Central memory CD4-positive, alpha-beta T cell (primary cell): Measurements from ENCODE around the gene ABHD14A.
"Not testable (repeated sequence)": the region's sequence is repeated elsewhere in the genome, so short reads cannot be mapped to it uniquely, and the experiment has no call there.

Source experiments
- DNase-seq: peaks from one replicate; pipeline ENCODE4 v3.0.0; 2022

ABHD14A gene

DNA sequence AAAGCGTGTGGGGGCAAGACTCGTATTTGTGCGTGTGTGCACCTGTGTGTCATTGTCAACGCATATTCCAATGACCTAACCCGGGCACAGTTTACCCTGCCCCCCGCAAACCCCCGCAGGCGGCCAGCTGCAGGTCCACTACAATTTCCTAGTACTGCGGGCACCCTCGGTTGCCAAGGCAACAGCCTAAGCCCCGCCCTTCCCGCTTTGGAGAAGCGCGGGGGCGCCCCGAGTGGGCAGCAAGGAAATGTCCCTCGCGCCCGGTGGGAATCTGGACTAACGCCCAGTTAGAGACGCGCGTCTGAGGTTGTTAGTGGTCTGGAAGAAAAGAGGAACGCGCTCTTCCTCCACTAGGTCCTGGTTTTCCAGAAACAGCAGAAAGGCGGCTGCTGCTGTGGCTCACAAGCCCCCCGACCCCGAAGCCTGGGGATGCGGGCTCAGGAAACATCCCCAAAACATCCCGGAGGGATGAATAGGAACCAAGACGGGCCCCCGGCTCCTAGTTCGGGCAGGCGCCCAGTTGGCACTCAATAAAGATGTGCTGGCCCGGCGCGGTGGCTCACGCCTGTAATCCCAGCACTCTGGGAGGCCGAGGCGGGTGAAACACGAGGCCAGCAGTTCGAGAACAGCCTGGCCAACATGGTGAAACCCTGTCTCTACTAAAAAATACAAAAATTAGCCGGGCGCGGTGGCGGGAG, 1.1 kb downstream of the ABHD14A start:
- no peak for DNase-seq

DNA sequence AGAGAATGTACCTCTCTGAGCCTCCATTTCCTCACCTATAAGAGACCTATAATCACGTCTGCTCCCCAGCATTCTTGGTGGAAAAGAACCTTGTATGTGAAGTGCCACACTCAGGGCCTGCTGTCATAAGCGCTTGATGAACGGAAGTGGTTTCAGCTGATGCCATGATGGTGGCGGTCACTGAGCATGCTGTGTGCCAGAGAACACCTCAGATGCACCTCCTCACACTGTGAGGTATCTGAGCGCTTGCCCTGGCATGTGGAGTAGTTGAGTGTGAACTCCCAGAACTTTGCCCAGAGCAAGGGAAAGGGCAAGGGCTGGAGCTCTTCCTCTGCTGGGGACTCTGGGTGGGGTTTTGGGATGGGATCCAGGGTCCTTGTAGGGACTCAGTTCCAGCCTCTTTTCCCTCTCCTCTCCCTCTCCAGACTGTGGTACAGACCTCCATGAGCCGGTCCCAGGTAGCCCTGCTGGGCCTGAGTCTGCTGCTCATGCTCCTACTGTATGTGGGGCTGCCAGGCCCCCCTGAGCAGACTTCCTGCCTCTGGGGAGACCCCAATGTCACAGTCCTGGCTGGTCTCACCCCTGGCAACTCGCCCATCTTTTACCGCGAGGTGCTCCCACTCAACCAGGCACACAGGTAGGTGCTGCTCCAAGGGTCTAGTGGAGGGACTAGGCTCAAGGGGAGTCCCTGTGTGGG, 2.7 kb downstream of the ABHD14A start:
- peak; percentile 48 for DNase-seq

DNA sequence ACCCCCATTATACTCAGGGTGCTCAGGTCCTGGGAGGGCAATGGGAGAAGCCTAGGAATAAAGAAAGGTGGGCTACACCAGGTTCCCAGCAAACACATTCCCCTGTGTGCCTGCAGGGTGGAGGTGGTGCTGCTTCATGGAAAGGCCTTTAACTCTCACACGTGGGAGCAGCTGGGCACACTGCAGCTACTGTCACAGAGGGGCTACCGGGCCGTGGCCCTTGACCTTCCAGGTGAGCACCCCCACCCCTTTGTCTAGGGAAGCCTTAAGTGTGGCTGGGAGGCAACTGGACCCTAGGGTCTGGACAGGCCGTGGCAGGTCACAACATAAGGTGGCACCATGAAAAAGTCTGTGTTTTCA, 3.3 kb downstream of the ABHD14A start:
- DNase-seq = no peak

DNA sequence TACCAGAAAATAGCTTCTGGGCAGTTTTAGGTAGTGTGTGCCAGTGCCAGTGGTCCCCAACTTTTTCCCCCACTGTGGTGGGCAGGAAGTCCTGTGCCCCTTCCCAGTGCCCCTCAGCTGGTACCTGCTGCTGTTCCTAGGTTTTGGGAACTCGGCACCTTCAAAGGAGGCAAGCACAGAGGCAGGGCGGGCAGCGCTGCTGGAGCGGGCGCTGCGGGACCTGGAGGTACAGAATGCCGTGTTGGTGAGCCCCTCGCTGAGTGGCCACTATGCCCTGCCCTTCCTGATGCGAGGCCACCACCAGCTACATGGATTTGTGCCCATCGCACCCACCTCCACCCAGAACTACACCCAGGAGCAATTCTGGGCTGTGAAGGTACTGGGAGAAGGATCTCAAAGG, 5.4 kb downstream of the ABHD14A start:
- no peak for DNase-seq

DNA sequence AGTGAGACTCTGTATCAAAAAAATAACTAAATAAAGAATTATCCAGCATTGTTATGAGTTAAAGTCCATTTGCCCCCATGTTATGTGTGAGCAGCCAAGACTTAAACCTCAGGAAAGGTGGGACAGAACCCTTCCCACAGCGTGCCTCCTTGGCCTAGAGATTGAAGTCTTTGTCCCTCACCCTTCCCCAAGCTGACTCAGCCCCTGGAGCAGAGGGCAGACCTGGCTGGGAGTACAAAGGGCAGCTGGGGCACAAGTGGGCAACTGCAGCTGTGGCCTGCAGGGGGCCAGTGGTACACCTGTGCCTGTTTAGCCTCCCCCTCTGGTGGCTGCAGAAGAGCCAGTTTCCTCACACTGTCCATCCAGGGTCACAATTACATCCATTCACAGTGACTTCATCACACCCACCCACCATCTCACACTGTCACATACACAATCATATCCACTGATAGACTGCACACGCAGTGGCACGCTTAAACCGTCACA, 7.5 kb downstream of the ABHD14A start:
- no peak for DNase-seq

DNA sequence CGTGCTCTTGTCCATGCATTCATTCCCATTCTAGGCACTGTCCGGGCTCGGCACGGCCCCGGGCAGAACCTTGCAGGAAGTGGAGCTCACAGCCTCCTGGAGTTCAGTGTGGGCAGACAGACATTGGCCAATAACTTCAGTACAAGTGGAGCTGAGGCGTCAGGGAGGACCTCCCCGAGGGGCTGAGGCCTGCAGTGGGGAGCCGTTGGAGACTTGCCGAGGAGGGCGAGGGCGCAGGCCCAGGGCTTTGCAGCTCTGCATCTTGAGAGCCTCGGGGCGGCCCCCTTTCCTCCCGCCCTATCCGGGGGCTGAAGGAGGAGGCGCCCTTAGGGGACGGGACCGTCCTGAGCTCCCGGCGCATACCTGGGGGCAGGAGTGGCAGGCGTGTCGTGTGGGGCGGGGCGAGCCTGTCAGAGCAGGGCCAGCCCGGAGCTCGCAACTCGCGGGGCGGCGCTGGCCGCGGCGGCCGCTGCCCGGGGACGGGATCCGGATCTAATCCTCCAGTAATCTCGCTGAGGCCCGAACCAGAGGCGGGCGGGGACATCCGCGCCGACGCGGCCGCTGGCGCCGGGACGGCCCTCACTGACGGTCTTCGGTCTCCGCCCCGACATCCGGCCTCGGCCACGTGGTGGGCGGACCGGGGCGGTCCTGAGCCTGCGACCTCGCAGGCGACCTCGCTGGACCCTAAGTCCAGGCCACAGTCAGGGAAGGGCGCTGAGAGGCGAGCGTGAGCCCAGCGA, 8.1 kb downstream of the ABHD14A start, which contains the start of gene ACY1:
ACY1 (plus strand) TSS at position 698 of the 740 bp plus-strand sequence. CDS start 530 bp downstream, outside the sequence.
- peak; percentile 61 for DNase-seq

DNA sequence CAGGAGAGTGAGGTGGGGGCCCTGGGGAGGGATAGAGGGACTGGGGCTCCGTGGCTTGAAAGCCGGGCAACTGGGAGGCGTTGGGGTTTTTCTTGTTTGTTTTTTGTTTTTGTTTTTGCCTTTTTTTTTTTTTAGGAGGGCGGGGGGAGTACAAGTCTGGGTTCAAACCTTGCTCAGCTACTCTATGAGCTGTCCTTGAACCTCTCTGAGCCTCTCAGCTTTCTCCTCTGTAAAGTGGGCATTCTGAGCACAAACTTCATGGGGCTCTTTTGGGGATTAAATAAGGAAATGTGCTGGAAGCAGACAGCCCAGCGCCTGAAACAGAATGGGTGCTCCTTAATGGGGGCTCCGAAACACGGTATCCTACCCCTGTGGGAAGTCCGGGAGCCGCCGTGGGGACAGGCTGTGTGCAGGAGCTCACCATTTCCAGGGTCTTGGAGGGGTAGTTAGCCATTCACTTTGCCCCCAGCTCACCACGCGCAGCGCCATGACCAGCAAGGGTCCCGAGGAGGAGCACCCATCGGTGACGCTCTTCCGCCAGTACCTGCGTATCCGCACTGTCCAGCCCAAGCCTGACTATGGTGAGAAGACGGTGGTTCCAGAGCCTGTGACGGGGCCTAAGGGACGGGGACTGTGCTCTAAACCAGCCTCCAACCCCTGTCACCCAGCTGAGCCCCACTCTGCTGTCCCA, 8.9 kb downstream of the ABHD14A start:
- no peak for DNase-seq

DNA sequence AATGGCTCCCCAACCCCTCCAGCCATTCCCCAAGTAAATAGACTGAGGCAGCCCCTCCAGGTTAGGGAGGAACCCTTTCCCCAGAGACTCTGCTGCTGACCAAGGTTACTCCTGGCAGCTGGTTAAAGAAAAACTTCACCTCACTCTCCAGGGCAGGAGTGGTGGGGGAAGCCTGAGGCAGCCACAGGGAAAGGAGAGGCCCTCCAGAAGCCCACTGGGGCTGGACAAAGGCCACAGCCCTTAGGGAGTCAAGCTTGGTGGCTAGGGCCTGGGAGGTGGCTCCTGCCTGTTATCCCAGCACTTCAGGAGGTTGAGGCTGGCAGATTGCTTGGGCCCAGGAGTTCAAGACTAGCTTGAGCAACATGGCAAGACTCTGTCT, 9.4 kb downstream of the ABHD14A start:
- no peak for DNase-seq

DNA sequence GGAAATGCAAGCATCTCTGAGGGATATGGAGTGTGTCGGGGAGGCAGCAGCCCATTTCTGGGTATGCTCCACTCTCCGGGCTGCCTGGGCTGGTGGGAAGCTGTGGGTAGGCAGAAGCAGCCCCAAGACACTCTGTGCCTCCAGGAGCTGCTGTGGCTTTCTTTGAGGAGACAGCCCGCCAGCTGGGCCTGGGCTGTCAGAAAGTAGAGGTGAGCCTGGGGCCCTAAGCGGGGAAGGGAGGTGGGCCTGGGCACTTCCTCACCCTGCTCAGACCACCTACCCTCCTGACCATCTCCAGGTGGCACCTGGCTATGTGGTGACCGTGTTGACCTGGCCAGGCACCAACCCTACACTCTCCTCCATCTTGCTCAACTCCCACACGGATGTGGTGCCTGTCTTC, 10.2 kb downstream of the ABHD14A start:
- DNase-seq = no peak

DNA sequence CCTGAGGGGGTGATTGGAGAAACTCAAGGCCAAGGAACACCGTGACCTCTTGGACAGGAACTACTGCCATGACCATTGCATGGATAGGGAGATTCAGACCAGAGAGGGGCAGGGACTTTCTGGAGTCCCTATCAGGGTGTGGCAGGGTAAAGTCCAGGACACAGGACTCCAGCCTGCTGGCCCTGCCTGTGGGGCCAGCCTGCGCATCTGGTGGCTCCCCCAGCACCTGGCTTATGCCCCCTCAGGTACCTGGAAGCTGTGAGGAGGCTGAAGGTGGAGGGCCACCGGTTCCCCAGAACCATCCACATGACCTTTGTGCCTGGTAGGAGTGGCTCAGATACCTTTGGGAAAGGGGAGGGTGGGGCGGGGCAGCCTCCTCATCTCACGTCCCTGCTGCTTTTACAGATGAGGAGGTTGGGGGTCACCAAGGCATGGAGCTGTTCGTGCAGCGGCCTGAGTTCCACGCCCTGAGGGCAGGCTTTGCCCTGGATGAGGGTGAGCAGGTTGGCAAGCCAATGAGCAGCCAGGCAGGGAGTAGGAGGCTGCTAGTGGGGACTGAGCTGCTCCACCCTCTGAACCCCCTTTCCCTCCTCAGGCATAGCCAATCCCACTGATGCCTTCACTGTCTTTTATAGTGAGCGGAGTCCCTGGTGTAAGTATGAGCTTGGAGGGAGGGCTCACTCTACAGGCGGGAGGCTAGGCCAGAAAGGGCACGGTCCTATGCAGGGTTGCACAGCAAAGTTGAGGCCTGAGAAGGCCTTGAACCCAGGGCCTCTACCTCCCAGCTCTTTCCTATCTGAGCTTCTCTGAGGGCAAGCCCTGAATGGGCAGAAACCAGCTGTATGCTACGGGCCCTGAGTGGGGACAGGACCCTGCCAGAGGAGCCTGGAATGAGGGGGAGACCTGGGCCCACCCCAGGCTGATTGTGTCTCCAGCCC, 11.4 kb downstream of the ABHD14A start:
- no peak for DNase-seq

DNA sequence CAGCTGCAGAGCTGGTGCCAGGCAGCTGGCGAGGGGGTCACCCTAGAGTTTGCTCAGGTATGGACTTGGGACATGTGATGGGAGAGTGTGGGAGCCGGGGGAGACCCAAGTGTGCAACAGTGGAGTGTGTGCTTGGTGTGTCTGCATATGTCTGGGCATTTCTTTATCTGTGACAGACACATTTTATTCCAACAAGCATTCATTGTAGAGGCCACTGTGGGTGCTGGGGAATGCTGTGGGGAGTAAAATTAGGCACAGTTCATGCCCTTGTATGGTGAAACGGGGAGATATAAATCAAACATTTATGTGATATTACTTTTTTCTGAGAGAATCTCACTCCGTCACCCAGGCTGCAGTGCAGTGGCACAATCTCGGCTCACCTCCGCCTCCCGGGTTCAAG, 12.7 kb downstream of the ABHD14A start:
- DNase-seq = no peak

DNA sequence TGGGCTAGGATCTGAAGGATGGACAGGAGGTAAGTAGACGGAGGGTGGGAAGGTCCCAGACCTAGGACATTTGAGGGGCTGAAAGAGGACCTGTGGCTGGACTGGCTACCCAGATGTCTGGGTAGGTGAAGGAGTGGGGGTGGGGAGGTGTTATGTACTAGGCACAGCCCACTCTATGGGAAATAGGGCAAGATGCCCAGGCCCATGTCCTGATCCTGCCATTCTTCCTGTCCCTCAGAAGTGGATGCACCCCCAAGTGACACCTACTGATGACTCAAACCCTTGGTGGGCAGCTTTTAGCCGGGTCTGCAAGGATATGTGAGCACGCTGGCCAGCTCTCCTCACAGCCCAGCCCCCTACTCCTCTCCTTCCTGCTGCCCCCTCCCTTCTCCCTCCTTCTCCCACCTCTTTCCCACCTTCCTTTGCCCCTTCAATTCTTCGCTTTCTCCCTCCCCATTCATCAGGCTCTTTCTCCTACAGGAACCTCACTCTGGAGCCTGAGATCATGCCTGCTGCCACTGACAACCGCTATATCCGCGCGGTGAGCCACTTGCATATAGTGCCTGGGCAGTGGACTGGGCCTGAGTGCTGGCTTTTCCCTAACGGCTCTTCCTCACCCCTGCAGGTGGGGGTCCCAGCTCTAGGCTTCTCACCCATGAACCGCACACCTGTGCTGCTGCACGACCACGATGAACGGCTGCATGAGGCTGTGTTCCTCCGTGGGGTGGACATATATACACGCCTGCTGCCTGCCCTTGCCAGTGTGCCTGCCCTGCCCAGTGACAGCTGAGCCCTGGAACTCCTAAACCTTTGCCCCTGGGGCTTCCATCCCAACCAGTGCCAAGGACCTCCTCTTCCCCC, 13.7 kb downstream of the ABHD14A start:
- no peak for DNase-seq

DNA sequence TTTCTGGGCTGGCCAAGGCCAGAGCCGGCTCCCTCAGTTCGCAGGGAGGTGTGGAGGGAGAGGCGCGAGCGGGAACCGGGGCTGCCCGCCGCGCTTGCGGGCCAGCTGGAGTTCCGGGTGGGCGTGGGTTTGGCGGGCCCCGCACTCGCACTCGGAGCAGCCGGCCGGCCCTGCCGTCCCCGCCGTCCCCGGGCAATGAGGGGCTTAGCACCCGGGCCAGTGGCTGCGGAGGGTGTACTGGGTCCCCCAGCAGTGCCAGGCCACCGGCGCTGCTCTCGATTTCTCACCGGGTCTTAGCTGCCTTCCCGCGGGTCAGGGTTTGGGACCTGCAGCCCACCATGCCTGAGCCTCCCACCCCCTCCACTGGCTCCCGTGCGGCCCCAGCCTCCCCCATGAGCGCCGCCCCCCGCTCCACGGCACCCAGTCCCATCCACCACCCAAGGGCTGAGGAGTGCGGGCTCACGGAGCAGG, 15.7 kb downstream of the ABHD14A start:
- not testable (repeated sequence) for DNase-seq

DNA sequence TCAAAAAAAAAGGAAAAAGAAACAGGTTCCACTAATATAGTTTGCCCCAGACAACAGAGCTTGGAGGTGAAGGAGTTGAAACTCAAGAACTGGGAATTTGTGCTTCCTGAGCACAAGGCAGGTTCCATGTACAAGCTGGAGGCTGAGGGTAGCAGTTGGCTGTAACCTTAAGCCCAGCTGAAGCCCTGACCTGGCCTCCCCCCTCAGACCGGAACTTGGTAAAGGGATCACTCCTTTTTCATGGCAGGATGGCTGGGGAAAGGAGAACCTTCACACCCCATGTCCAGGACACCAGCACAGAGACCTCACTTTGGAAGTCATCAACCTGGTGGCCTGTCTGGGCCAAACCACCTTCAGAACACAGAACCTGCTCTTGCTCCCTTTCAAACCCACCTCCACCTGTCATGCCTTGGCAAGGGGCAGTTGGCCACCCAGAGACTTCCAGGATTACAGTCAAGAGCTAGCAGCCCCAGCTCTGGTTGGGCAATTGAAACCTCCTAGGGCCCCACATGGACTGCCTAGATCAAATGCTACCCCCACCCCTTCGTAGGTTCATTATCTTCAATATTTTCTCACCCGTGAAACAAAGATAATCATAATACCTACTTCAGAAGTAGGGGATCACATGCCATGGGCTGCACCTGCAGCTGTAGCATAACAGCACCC, 17.3 kb downstream of the ABHD14A start:
- no peak for DNase-seq

DNA sequence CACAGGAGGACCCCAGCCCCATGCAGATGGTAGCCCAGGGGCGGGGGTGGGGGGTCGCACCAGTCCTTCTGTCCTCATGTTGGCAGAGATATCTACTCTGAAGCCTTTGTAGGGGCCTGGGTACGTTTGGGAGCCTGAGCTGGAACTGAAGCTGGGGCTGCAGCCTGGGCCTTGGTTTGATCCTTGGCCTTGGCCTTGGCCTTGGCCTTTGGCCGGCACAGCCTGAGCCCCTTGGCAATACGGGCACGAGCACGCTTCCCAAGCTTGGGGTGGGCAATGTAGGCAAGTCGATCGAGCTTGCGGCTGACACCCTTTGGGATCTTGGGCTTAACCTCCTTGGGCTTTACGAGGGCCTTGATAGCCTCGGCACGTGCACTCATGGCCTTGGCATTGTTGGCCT, 18.8 kb downstream of the ABHD14A start:
- DNase-seq = not testable (repeated sequence)

DNA sequence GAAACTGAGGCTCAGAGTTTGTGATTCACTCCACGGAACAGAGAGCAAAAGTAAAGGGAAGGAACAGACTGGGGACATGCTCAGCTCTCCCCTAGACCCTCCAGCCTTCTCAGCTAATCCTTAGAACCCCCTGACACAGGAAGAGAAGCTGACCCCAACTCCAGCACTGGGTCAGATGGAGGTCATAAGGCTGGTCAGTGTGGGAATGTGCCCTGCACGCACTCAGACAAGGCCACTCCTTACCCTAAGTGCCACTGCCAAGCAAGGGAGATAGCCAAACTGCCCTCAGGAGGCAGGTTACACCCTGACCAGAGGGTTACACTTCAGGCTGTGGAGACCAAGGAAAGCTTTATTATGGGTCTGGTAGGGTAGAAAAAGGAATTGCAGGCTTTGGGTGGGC, 19.7 kb downstream of the ABHD14A start:
- no peak for DNase-seq

DNA sequence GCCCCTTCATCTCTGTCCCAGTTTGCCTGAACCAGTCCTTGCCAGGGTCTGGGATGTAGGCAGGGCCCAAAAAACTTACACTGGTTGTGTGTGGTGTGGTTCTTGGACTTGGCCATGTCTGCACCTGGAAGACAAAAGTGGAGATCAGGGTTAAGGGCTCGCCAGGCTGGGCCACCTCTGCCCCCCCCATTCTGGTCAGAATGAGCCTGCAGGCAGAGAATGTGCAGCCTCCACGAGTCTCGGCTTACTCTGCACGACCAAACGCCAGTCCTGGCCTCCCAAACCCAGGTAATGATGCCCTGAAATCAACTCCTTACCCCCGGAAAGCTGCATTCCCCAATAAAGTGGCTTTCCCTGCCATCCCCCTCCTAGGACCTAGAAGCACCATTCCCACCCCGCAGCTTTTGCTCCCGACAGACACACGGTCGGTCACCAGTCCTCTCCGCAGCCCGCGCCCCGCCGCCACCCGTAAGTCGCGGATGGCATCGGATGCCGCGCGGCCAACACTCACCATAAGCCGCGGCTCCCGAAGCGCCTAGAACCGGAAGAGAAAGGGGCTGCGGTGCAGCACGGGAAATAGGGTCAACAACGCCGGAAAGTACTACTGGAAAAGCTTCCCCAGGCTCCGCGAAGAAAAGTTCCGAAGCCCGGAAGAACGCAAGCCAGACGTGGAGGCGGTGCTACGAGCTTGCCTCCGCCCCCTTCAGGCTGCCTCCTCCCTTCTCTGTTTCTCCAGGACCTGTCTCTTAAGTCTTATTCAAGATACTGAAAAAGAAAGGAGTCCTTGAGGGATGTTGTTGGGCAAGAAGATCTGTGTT, 20.7 kb downstream of the ABHD14A start, which contains the start of gene RPL29:
RPL29 (minus strand) TSS at position 550 of the 818 bp plus-strand sequence; CDS start at position 116, 434 bp downstream.
- DNase-seq = peak; percentile 91

DNA sequence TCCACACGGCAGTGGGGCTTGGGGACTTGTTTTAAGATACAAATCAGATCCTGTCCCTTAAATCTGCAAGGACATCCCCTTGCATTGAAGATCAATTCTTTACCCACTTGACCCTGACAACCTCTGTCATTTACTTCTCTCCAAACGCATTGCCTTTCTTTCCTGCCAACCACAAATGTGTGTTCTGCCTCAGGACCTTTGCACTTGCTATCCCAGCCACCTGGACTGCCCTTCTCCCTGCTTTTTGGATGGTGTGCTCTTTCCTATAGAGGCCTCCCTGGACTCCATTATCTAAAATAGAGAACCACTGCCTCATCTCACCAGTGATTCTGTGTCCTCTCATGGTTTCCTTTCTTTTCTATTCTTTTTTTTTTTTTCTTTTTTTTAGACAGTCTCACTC, 22.3 kb downstream of the ABHD14A start:
- DNase-seq = no peak

DNA sequence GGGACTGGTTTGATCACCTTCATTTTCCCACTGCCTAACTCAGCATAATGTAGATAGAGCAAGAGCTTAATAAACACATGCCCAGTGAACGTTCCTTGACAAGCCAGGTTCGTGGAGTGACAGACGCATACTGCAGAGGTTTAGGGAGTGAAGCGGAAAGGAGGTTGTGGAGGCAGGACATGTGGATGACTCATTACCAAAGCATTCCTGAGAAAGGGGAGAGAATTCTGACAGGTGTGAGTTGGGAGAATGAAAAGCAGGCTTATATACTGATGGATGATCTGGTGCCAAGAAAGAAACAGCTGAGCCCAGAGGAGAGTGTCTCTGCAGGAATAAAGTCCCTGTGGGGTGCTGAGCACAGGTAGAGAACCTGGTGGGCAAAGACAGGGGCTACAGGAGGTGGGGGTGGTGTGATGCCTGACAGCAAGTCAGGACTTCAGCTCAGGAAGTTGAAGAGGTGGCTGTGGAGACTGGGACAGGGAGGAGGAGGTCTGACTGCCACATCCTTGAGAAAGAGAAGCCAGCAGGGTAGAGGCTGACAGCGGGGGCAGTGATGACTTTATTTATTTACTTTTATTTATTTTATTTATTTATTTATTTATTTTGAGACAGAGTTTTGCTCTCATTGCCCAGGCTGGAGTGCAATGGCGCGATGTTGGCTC, 23.2 kb downstream of the ABHD14A start:
- DNase-seq = no peak
